ENCODE data around the gene BIVM. TPM values are rescaled to one million over a fixed set of nuclear protein-coding genes. Genes with fewer than 3 reads are reported as not detected.

The BIVM gene
- total RNA-seq, 4 donors from 2014 or later, result 16.2 to 19.5 (median 16.7) TPM

DNA sequence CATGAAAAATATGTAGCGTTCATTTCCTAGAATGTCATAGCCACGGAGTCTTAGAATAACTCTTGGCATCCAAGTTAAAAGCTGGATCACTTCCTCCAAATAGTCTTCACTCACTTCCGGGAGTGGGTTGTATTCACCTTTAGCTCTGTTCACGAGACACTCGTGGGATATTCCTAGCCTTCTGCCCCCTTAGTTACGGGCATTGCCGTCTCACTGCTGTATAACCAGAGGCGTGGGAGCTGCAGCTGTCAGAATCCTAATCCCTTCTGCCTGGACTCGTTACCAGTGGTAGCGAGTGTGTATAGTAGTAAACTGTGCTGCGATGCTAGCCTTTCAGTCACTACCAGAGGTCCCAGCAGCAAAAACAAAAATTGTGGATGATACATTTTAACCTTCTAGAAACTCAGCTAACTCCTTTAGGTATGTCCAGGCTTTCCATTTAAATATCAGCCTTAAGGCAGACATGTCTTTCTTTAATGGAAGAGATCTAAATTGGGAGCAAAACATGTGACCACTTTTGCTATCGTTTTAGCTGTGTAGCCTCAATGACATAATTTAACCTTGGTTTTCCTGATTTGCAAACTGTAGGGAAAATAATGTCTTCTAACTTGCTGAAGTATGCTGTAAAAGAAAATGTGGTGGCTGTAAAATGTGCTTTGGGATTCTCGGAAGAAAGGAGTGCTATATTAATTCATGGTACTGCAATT, 81.0 kb downstream of the BIVM start:
- no peaks in the 10 kb centered on the region for H3K27me3 ChIP-seq
- DNase-seq (ENCODE audit: extremely low spot score), result no peak
- H3K4me1 ChIP-seq, result peaks cover 0 to 11% (median 4%) of the 10 kb centered on the region in 4 donors
- H3K27ac ChIP-seq (replicated peaks in 1 of 4), result no peak overlapping the region
- whole genome bisulfite sequencing, result 75% methylated on average over 13 of the region's 13 CpGs
- no peak overlapping the region for H3K4me3 ChIP-seq
- TF ChIP-seq, protein P1, sequence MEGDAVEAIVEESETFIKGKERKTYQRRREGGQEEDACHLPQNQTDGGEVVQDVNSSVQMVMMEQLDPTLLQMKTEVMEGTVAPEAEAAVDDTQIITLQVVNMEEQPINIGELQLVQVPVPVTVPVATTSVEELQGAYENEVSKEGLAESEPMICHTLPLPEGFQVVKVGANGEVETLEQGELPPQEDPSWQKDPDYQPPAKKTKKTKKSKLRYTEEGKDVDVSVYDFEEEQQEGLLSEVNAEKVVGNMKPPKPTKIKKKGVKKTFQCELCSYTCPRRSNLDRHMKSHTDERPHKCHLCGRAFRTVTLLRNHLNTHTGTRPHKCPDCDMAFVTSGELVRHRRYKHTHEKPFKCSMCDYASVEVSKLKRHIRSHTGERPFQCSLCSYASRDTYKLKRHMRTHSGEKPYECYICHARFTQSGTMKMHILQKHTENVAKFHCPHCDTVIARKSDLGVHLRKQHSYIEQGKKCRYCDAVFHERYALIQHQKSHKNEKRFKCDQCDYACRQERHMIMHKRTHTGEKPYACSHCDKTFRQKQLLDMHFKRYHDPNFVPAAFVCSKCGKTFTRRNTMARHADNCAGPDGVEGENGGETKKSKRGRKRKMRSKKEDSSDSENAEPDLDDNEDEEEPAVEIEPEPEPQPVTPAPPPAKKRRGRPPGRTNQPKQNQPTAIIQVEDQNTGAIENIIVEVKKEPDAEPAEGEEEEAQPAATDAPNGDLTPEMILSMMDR (IDR thresholded peaks at IDR 0.05), result no peak
- TF ChIP-seq POLR2A (IDR thresholded peaks at IDR 0.05; ENCODE audit: low read depth) (no peak), POLR2AphosphoS5 (IDR thresholded peaks at IDR 0.05) (no peak), EP300 (IDR thresholded peaks at IDR 0.05) (no peak)
- intact Hi-C loops (cut with DNase I), result no loop called here
- H3K9me3 ChIP-seq, result no peaks in the 10 kb centered on the region
- peaks cover 6 to 31% (median 23%) of the 10 kb centered on the region in 4 donors for H3K36me3 ChIP-seq

DNA sequence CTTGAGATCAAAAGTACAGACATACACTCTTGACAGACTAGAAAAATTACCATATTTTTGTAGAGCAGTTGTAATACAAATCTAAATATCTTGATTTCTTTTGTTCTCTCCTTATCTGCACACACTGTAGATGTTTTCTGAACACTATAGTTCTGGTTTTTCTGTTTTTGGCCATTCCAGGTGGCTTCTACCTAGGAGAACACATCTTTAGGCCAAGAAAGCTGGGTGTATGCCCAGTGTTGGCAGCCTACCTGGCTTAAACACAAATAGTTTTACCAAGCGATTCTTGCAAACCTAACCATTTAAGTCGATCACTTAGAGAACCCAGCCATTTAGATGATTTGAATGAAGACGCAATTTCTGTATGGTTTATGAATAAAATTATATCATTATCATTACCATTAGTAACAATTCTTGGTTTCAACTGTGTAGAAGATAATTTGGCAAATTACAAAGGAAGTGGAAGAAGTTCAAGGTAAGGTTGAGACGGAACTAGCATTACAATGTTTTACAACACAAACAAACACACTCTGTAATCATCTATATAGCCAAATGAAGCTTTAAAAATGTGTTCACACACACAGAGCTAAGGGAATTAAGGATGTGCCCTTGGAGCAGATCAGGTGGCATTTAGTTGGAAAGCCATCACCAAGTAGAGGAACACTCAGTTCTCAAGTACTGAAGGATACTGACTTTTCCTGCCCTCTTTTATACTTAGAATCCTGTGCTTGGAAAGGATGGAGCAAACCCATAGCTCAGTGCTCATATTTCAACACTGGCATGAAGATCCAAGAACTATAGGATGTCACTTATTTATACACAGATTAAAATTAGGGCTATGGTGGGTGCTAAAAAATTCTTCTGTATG, 83.1 kb downstream of the BIVM start:
- WGBS, result 96% methylated on average over 4 of the region's 4 CpGs

More for the DNA sequence above, 83.1 kb downstream of the BIVM start:
- H3K27me3 ChIP-seq, result no peaks in the 10 kb centered on the region
- peaks cover 0 to 10% (median 3%) of the 10 kb centered on the region in 4 donors for H3K36me3 ChIP-seq
- peaks cover 0 to 11% (median 4%) of the 10 kb centered on the region in 4 donors for H3K4me1 ChIP-seq
- intact Hi-C loops (cut with DNase I), result no loop called here
- H3K4me3 ChIP-seq, result no peak overlapping the region
- TF ChIP-seq EP300 (IDR thresholded peaks at IDR 0.05) (no peak), POLR2AphosphoS5 (IDR thresholded peaks at IDR 0.05) (no peak), POLR2A (IDR thresholded peaks at IDR 0.05; ENCODE audit: low read depth) (no peak)
- TF ChIP-seq, protein P1 (IDR thresholded peaks at IDR 0.05), result no peak
- DNase-seq (ENCODE audit: extremely low spot score), result no peak
- H3K27ac ChIP-seq (replicated peaks in 1 of 4), result no peak overlapping the region
- H3K9me3 ChIP-seq, result no peaks in the 10 kb centered on the region

Other genes with a start within 250 kb of the BIVM start
- gene TPP2, start 202.1 kb upstream of the BIVM start, total RNA-seq, result 10 to 100 TPM; 30.3 to 38.4 (median 32.1) TPM
- not detected for gene METTL21C, start 104.1 kb upstream of the BIVM start, total RNA-seq
- gene TEX30, start 25.3 kb upstream of the BIVM start, total RNA-seq, result 10 to 100 TPM in 1 of 4 donors, 1 to 10 TPM in 3; 5.1 to 12.5 (median 8.0) TPM
- 1 to 10 TPM; 4.8 to 7.5 (median 6.3) TPM for gene POGLUT2, start 143 bp upstream of the BIVM start, total RNA-seq
- gene ERCC5, start 46.9 kb downstream of the BIVM start, total RNA-seq, result 10 to 100 TPM; 36.1 to 61.0 (median 44.0) TPM

Measured in esophagus muscularis mucosa (tissue), 4 donors.